WI38 (cell line): ENCODE measurements around the gene TARBP1.

Experiments used
- H3K4me3 ChIP-seq: 2 replicates; pipeline ENCODE4 v1.5.1; 2011; ENCODE audit warnings: low read depth, mild to moderate bottlenecking, control low read depth, low read length
- CTCF ChIP-seq: IDR thresholded peaks from 2 replicates; pipeline ENCODE4 v1.5.1; 2012; ENCODE audit warnings: low read depth, mild to moderate bottlenecking, control low read depth, low read length

TARBP1 gene

GRCh38 chr1:234488054-234489006 is 9.4 kb upstream of the TARBP1 start:
- no peak overlapping the region for H3K4me3 ChIP-seq
- TF ChIP-seq CTCF: no peak

- no peak overlapping the region for H3K4me3 ChIP-seq
- TF ChIP-seq CTCF: peak; percentile 35; the same call in 1 of the 2 replicates
These were observed 8.2 kb upstream of the TARBP1 start for GRCh38 chr1:234486858-234487840.

- no peak for TF ChIP-seq CTCF
- no peak overlapping the region for H3K4me3 ChIP-seq
These were observed 6.2 kb upstream of the TARBP1 start for GRCh38 chr1:234484991-234485739.

GRCh38 chr1:234484218-234484617 is 5.2 kb upstream of the TARBP1 start:
- no peak overlapping the region for H3K4me3 ChIP-seq
- TF ChIP-seq CTCF: no peak

GRCh38 chr1:234481771-234482170 is 2.8 kb upstream of the TARBP1 start:
- no peak overlapping the region for H3K4me3 ChIP-seq
- no peak for TF ChIP-seq CTCF

- H3K4me3 ChIP-seq: no peak overlapping the region
- no peak for TF ChIP-seq CTCF
These were observed 887 bp upstream of the TARBP1 start for GRCh38 chr1:234479866-234480265.
